Astrocyte (in vitro differentiated cells and primary cell): ENCODE results near the gene RBM38. TPM values are rescaled to one million over a fixed set of nuclear protein-coding genes. Genes with fewer than 3 reads are reported as not detected.

Experiments used
- DNase-seq: peaks from one replicate; pipeline ENCODE4 v3.0.0-alpha.2; 2010; ENCODE audit warnings: low read depth
- FAIRE-seq: peaks from 2 replicates; lab custom pipeline; 2011; peaks lifted over from hg19 to GRCh38; lab: Jason Lieb, UNC
- H2AFZ ChIP-seq: 2 replicates; pipeline ENCODE4 v1.6.0; 2012; ENCODE audit warnings: low read depth, low read length, inconsistent platforms
- H3K27ac ChIP-seq: 2 replicates; pipeline ENCODE4 v1.5.1; 2011; ENCODE audit warnings: low read depth, low read length, inconsistent platforms
- H3K27me3 ChIP-seq: 2 replicates; pipeline ENCODE4 v1.6.0; 2011; ENCODE audit warnings: low read length, inconsistent platforms; ENCODE audit not compliant: insufficient read depth
- H3K36me3 ChIP-seq: 2 replicates; pipeline ENCODE4 v1.5.1; 2011; ENCODE audit warnings: low read length, inconsistent platforms; ENCODE audit not compliant: insufficient read depth
- H3K4me1 ChIP-seq: 2 replicates; pipeline ENCODE4 v1.5.1; 2011; ENCODE audit warnings: low read length, inconsistent platforms; ENCODE audit not compliant: insufficient read depth
- H3K4me2 ChIP-seq: 2 replicates; pipeline ENCODE4 v1.6.0; 2012; ENCODE audit warnings: low read length, inconsistent platforms
- H3K4me3 ChIP-seq: 2 replicates; pipeline ENCODE4 v1.5.1; 2011; ENCODE audit warnings: low read depth, mild to moderate bottlenecking, low read length, inconsistent platforms; ENCODE audit not compliant: insufficient read depth
- H3K79me2 ChIP-seq: 2 replicates; pipeline ENCODE4 v1.6.0; 2012; ENCODE audit warnings: mild to moderate bottlenecking, low read length, inconsistent platforms; ENCODE audit not compliant: insufficient read depth
- H3K9ac ChIP-seq: 2 replicates; pipeline ENCODE4 v1.6.0; 2012; ENCODE audit warnings: mild to moderate bottlenecking, low read length, inconsistent platforms
- H3K9me3 ChIP-seq: 2 replicates; pipeline ENCODE4 v1.5.1; 2012; ENCODE audit warnings: low read depth, mild to moderate bottlenecking, low read length, inconsistent platforms; ENCODE audit not compliant: insufficient read depth
- H4K20me1 ChIP-seq: 2 replicates; pipeline ENCODE4 v1.6.0; 2012; ENCODE audit warnings: low read length, inconsistent platforms; ENCODE audit not compliant: insufficient read depth
- H3K27ac Mint-ChIP-seq: one replicate; pipeline ENCODE4 v1.8.0; 2021; ENCODE audit warnings: mild to moderate bottlenecking, mixed read lengths; ENCODE audit not compliant: unreplicated experiment
- H3K27me3 Mint-ChIP-seq: one replicate; pipeline ENCODE4 v1.8.0; 2021; ENCODE audit warnings: low read depth, mixed read lengths; ENCODE audit not compliant: unreplicated experiment
- H3K36me3 Mint-ChIP-seq: one replicate; pipeline ENCODE4 v1.8.0; 2021; ENCODE audit warnings: low read depth, mixed read lengths; ENCODE audit not compliant: unreplicated experiment
- H3K4me1 Mint-ChIP-seq: one replicate; pipeline ENCODE4 v1.8.0; 2021; ENCODE audit warnings: low read depth, mixed read lengths; ENCODE audit not compliant: unreplicated experiment
- H3K4me3 Mint-ChIP-seq: one replicate; pipeline ENCODE4 v1.8.0; 2021; ENCODE audit warnings: mild to moderate bottlenecking, moderate library complexity, mixed read lengths; ENCODE audit not compliant: unreplicated experiment
- H3K9me3 Mint-ChIP-seq: one replicate; pipeline ENCODE4 v1.8.0; 2021; ENCODE audit warnings: mild to moderate bottlenecking, mixed read lengths; ENCODE audit not compliant: unreplicated experiment
- EZH2 ChIP-seq: IDR thresholded peaks from 2 replicates; pipeline ENCODE4 v1.6.1; 2012; ENCODE audit warnings: mild to moderate bottlenecking, low read length, inconsistent platforms; ENCODE audit not compliant: insufficient read depth
- total RNA-seq: library from RNA; stranded (reverse); gene quantifications from 2 replicates; pipeline ENCODE4 v1.2.1, GENCODE V29; 2021
- TF ChIP-seq, protein P1 (sequence below): IDR thresholded peaks from 2 replicates; pipeline ENCODE4 v1.5.1; 2011; ENCODE audit warnings: low read depth, mild to moderate bottlenecking, inconsistent platforms, low read length, moderate library complexity; ENCODE audit not compliant: insufficient read depth

Gene RBM38
- total RNA-seq, 1 donor from 2014 or later: 43.5 TPM

GRCh38 chr20:57443349-57444265 is 52.4 kb downstream of the RBM38 start:
- DNase-seq: no peak

GRCh38 chr20:57444394-57445048 is 53.3 kb downstream of the RBM38 start:
- Histone ChIP-seq H3K4me3 (no peak overlapping the region), H2AFZ (no peak overlapping the region), H3K27ac (no peak overlapping the region), H3K4me2 (no peak overlapping the region), H3K36me3 (no peaks in the 10 kb centered on the region), H3K9me3 (peaks cover 3% of the 10 kb centered on the region), H3K4me1 (no peaks in the 10 kb centered on the region), H3K9ac (no peak overlapping the region), H3K27me3 (peaks cover 18% of the 10 kb centered on the region), H3K79me2 (no peaks in the 10 kb centered on the region), H4K20me1 (no peaks in the 10 kb centered on the region)
- H3K4me3 Mint-ChIP-seq: no peak overlapping the region
- FAIRE-seq (no peak), DNase-seq (no peak)
- peaks cover 4% of the 10 kb centered on the region for H3K4me1 Mint-ChIP-seq
- peaks cover 50% of the 10 kb centered on the region for H3K27me3 Mint-ChIP-seq
- peaks cover 2% of the 10 kb centered on the region for H3K36me3 Mint-ChIP-seq
- peaks cover 8% of the 10 kb centered on the region for H3K9me3 Mint-ChIP-seq
- no peak overlapping the region for H3K27ac Mint-ChIP-seq
- TF ChIP-seq, protein P1, sequence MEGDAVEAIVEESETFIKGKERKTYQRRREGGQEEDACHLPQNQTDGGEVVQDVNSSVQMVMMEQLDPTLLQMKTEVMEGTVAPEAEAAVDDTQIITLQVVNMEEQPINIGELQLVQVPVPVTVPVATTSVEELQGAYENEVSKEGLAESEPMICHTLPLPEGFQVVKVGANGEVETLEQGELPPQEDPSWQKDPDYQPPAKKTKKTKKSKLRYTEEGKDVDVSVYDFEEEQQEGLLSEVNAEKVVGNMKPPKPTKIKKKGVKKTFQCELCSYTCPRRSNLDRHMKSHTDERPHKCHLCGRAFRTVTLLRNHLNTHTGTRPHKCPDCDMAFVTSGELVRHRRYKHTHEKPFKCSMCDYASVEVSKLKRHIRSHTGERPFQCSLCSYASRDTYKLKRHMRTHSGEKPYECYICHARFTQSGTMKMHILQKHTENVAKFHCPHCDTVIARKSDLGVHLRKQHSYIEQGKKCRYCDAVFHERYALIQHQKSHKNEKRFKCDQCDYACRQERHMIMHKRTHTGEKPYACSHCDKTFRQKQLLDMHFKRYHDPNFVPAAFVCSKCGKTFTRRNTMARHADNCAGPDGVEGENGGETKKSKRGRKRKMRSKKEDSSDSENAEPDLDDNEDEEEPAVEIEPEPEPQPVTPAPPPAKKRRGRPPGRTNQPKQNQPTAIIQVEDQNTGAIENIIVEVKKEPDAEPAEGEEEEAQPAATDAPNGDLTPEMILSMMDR: no peak
- no peak for TF ChIP-seq EZH2

More at GRCh38 chr20:57443349-57444265, 52.4 kb downstream of the RBM38 start:
- no peak for FAIRE-seq
- Histone ChIP-seq H2AFZ (no peak overlapping the region), H3K27me3 (peaks cover 11% of the 10 kb centered on the region), H4K20me1 (no peaks in the 10 kb centered on the region), H3K27ac (no peak overlapping the region), H3K4me1 (no peaks in the 10 kb centered on the region), H3K4me3 (no peak overlapping the region), H3K36me3 (no peaks in the 10 kb centered on the region), H3K9me3 (peaks cover 3% of the 10 kb centered on the region), H3K9ac (no peak overlapping the region), H3K79me2 (no peaks in the 10 kb centered on the region), H3K4me2 (no peak overlapping the region)
- H3K4me3 Mint-ChIP-seq: no peak overlapping the region
- peaks cover 43% of the 10 kb centered on the region for H3K27me3 Mint-ChIP-seq
- peaks cover 2% of the 10 kb centered on the region for H3K36me3 Mint-ChIP-seq
- H3K4me1 Mint-ChIP-seq: peaks cover 4% of the 10 kb centered on the region
- H3K27ac Mint-ChIP-seq: no peak overlapping the region
- peaks cover 8% of the 10 kb centered on the region for H3K9me3 Mint-ChIP-seq
- TF ChIP-seq, protein P1: no peak
